A673 (cell line): ENCODE results near the gene FAM209B.

ENCODE experiments used
- EZH2 ChIP-seq: fragments of 200-600 bp; sonication (generic); IDR thresholded peaks from 2 replicates; pipeline ENCODE4 v1.6.1; 2017; ENCODE audit warnings: borderline replicate concordance, low read depth, mild to moderate bottlenecking, mixed read lengths, antibody characterized with exemption, low read length; ENCODE audit not compliant: poor library complexity, severe bottlenecking
- TF ChIP-seq, protein P1 (sequence below): fragments of 300-800, 200-600 bp; sonication (generic); conservative IDR thresholded peaks from 2 replicates; pipeline ENCODE4 v1.5.1; 2017; ENCODE audit warnings: low read depth, mild to moderate bottlenecking, antibody characterized with exemption, low read length, moderate library complexity, mixed read lengths

- TF ChIP-seq, protein P1, sequence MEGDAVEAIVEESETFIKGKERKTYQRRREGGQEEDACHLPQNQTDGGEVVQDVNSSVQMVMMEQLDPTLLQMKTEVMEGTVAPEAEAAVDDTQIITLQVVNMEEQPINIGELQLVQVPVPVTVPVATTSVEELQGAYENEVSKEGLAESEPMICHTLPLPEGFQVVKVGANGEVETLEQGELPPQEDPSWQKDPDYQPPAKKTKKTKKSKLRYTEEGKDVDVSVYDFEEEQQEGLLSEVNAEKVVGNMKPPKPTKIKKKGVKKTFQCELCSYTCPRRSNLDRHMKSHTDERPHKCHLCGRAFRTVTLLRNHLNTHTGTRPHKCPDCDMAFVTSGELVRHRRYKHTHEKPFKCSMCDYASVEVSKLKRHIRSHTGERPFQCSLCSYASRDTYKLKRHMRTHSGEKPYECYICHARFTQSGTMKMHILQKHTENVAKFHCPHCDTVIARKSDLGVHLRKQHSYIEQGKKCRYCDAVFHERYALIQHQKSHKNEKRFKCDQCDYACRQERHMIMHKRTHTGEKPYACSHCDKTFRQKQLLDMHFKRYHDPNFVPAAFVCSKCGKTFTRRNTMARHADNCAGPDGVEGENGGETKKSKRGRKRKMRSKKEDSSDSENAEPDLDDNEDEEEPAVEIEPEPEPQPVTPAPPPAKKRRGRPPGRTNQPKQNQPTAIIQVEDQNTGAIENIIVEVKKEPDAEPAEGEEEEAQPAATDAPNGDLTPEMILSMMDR, result no peak
- TF ChIP-seq EZH2, result no peak
Observed at GRCh38 chr20:56537997-56538396, 5.0 kb downstream of the FAM209B start.
